Endothelial cell of umbilical vein (primary cell): ENCODE results near the gene DDX59. TPM values are rescaled to one million over a fixed set of nuclear protein-coding genes. Genes with fewer than 3 reads are reported as not detected.

Experiments
- BruUV-seq: library from RNA; stranded (reverse); fragments of 400-500 nt; replicated peaks from 2 replicates; lab custom pipeline; 2021; lab: Mats Ljungman, UMichigan
- CTCF ChIA-PET: fragments of 300-600, 350-600 bp; sonication (Branson Sonifier 250); formaldehyde crosslinking; loops from one replicate; lab custom pipeline; 2021; ENCODE audit warnings: antibody characterized with exemption, inconsistent platforms; lab: Charles Lee
- POLR2A ChIA-PET: fragments of 300-600, 350-600 bp; sonication (Branson Sonifier 250); formaldehyde crosslinking; loops from one replicate; lab custom pipeline; 2021; ENCODE audit warnings: antibody characterized with exemption, inconsistent platforms; lab: Charles Lee
- DNase-seq: peaks from one replicate; pipeline ENCODE4 v3.0.0-alpha.2; 2011; ENCODE audit warnings: low read depth, low spot score
- FAIRE-seq: peaks from 2 replicates; lab custom pipeline; 2011; peaks lifted over from hg19 to GRCh38; lab: Jason Lieb, UNC
- H2AFZ ChIP-seq: 2 replicates; pipeline ENCODE4 v1.6.0; 2012; ENCODE audit warnings: low read depth, low read length, control low read depth, inconsistent platforms
- H3K27ac ChIP-seq: 2 replicates; pipeline ENCODE4 v1.5.1; 2011; ENCODE audit warnings: low read depth, mild to moderate bottlenecking, control low read depth, low read length, moderate library complexity; ENCODE audit not compliant: insufficient read depth
- H3K27me3 ChIP-seq, 2 experiments: 2 replicates each; pipeline versions ENCODE4 v1.6.0 to v1.6.1; 2011; ENCODE audit warnings: low read length in 2 of 2, mixed read lengths in 1 of 2; ENCODE audit not compliant: control insufficient read depth in 2 of 2, insufficient read depth in 2 of 2
- H3K36me3 ChIP-seq, 2 experiments: 2 replicates in 1 of 2; 3 replicates in 1 of 2; pipeline ENCODE4 v1.5.1; 2011; ENCODE audit warnings: low read length in 2 of 2, mild to moderate bottlenecking in 1 of 2, moderate library complexity in 1 of 2; ENCODE audit not compliant: control insufficient read depth in 2 of 2, insufficient read depth in 2 of 2; ENCODE audit errors: extremely low read depth in 1 of 2
- H3K4me1 ChIP-seq: 3 replicates; pipeline ENCODE4 v1.5.1; 2011; ENCODE audit warnings: mild to moderate bottlenecking, low read length; ENCODE audit not compliant: control insufficient read depth, insufficient read depth; ENCODE audit errors: extremely low read depth
- H3K4me2 ChIP-seq: 2 replicates; pipeline ENCODE4 v1.6.1; 2011; ENCODE audit warnings: low read length, control low read depth, mixed read lengths; ENCODE audit not compliant: insufficient read depth
- H3K4me3 ChIP-seq, 3 experiments: fragments of 200-600 bp in 1 of 3; sonication (generic), shearing (Covaris generic) in 1 of 3; replicated peaks in 1 of 3; 2 replicates each; pipeline ENCODE4 v1.5.1; 2011 to 2016; ENCODE audit warnings: control low read depth in 3 of 3, low read length in 3 of 3, mild to moderate bottlenecking in 2 of 3, inconsistent platforms in 1 of 3, low read depth in 1 of 3, moderate library complexity in 1 of 3; ENCODE audit not compliant: insufficient read depth in 1 of 3
- H3K79me2 ChIP-seq: 2 replicates; pipeline ENCODE4 v1.6.0; 2012; ENCODE audit warnings: low read length, inconsistent platforms; ENCODE audit not compliant: control insufficient read depth, insufficient read depth
- H3K9ac ChIP-seq: replicated peaks from 2 replicates; pipeline ENCODE3; 2011; ENCODE audit warnings: low read length, control low read depth; ENCODE audit not compliant: insufficient read depth; ENCODE audit errors: extremely low read depth
- H3K9me1 ChIP-seq: replicated peaks from 3 replicates; pipeline ENCODE4 v1.6.0; 2011; ENCODE audit warnings: mild to moderate bottlenecking, low read length; ENCODE audit not compliant: control insufficient read depth, insufficient read depth; ENCODE audit errors: extremely low read depth
- H3K9me3 ChIP-seq: replicated peaks from 2 replicates; pipeline ENCODE4 v1.5.1; 2012; ENCODE audit warnings: low read length, inconsistent platforms; ENCODE audit not compliant: control insufficient read depth, insufficient read depth
- H4K20me1 ChIP-seq: replicated peaks from 2 replicates; pipeline ENCODE3; 2011; ENCODE audit warnings: mild to moderate bottlenecking, low read length; ENCODE audit not compliant: control insufficient read depth, insufficient read depth; ENCODE audit errors: extremely low read depth
- CTCF ChIP-seq, 2 donors: IDR thresholded peaks; 1 replicate in 1 of 2; 2 replicates in 1 of 2; pipeline ENCODE4 v1.5.1; 2011; ENCODE audit warnings: low read length in 2 of 2, mild to moderate bottlenecking in 2 of 2, moderate library complexity in 2 of 2, control low read depth in 1 of 2, inconsistent platforms in 1 of 2, low read depth in 1 of 2; ENCODE audit not compliant: insufficient read depth in 1 of 2; ENCODE audit errors: extremely low read depth in 1 of 2
- EZH2 ChIP-seq: IDR thresholded peaks from 2 replicates; pipeline ENCODE4 v1.6.1; 2012; ENCODE audit warnings: borderline replicate concordance, low read depth, mild to moderate bottlenecking, moderate library complexity, low read length, inconsistent platforms; ENCODE audit not compliant: severe bottlenecking
- FOS ChIP-seq: IDR thresholded peaks from 2 replicates; pipeline ENCODE4 v1.6.1; 2011; ENCODE audit warnings: mild to moderate bottlenecking, low read length, moderate library complexity, borderline replicate concordance; ENCODE audit not compliant: insufficient read depth
- GATA2 ChIP-seq: IDR thresholded peaks from 2 replicates; pipeline ENCODE4 v1.7.0; 2011; ENCODE audit warnings: low read depth, mild to moderate bottlenecking, moderate library complexity, mixed read lengths, low read length; ENCODE audit not compliant: insufficient read length, insufficient read depth
- JUN ChIP-seq: IDR thresholded peaks from 2 replicates; pipeline ENCODE4 v1.6.1; 2011; ENCODE audit warnings: borderline replicate concordance, low read depth; ENCODE audit not compliant: insufficient read length, insufficient read depth
- MAX ChIP-seq: IDR thresholded peaks from 2 replicates; pipeline ENCODE4 v1.6.1; 2011; ENCODE audit not compliant: insufficient read depth, insufficient read length
- MYC ChIP-seq: IDR thresholded peaks from one replicate; pipeline ENCODE4 v1.6.1; 2011; ENCODE audit warnings: mild to moderate bottlenecking, low read depth, low read length
- POLR2A ChIP-seq: IDR thresholded peaks from 2 replicates; pipeline ENCODE4 v1.6.1; 2012; ENCODE audit warnings: low read depth, mild to moderate bottlenecking, control low read depth, low read length
- POLR2AphosphoS5 ChIP-seq: IDR thresholded peaks from 2 replicates; pipeline ENCODE4 v1.6.1; 2012; ENCODE audit warnings: low read depth, mild to moderate bottlenecking, control low read depth, low read length, moderate library complexity; ENCODE audit not compliant: insufficient read depth
- dilution Hi-C: fragments of 300-500 bp; cut with MboI; formaldehyde crosslinking; loops from one replicate; pipeline ENCODE4 v1.15.0; 2019; ENCODE audit warnings: low sequenced_read_pairs; ENCODE audit not compliant: extremely low pct_ligation_motif_present
- intact Hi-C: fragments of 100-400 bp; cut with micrococcal nuclease; formaldehyde crosslinking; loops from one replicate; pipeline ENCODE4 v1.10.0; 2022
- polyA plus RNA-seq, 4 experiments: library from polyadenylated mRNA; depleted of rRNA in 3 of 4; stranded (reverse) in 3 of 4; unstranded in 1 of 4; fragments of >200 nt; gene quantifications; 2 replicates each; pipeline versions ENCODE4 v1.2.1 to v1.2.3, GENCODE V29; 2011 to 2012; ENCODE audit warnings: missing spikeins in 1 of 4
- total RNA-seq: library from RNA; stranded (reverse); gene quantifications from 2 replicates; pipeline ENCODE4 v1.2.3, GENCODE V29; 2021

The DDX59 gene
- total and polyA plus RNA-seq, 2 donors (not counting 3 experiments of a cell fraction or from before 2014, with no cell fraction given): 8.1 to 17.7 TPM

GRCh38 chr1:200692316-200692715 is 22.6 kb upstream of the DDX59 start:
- ChIA-PET CTCF (interaction anchor here (1.0 to 1.1 kb wide), 2 partner anchors 13 to 38 kb away, joined by 3 read pairs; no protein-coding TSS in a partner anchor), POLR2A (no interaction called here)
- no peak overlapping the region for H3K4me3 ChIP-seq
- no peak overlapping the region for H3K9ac ChIP-seq
- no peak overlapping the region for H3K27ac ChIP-seq
- H3K27me3 ChIP-seq: no peaks in the 10 kb centered on the region
- dilution Hi-C loops: no loop called here
- no peak overlapping the region for H3K4me2 ChIP-seq
- no TSS peak for BruUV-seq
- no peaks in the 10 kb centered on the region for H3K36me3 ChIP-seq
- no peaks in the 10 kb centered on the region for H3K4me1 ChIP-seq
- FAIRE-seq: no peak
- H3K9me3 ChIP-seq: no peaks in the 10 kb centered on the region
- no peak overlapping the region for H2AFZ ChIP-seq
- no peaks in the 10 kb centered on the region for H4K20me1 ChIP-seq
- intact Hi-C loops: no loop called here
- no peak for DNase-seq
- no peak for TF ChIP-seq FOS
- TF ChIP-seq POLR2AphosphoS5: no peak
- TF ChIP-seq CTCF (IDR thresholded peaks at IDR 0.05; ENCODE audit: extremely low read depth in 1 of 2, insufficient read depth in 1 of 2, low read depth in 1 of 2, low read length in 2 of 2): no peak
- TF ChIP-seq POLR2A: no peak
- no peak for TF ChIP-seq MYC
- TF ChIP-seq JUN: no peak
- TF ChIP-seq MAX: no peak
- TF ChIP-seq GATA2: no peak
- TF ChIP-seq EZH2: no peak
- H3K9me1 ChIP-seq: no peaks in the 10 kb centered on the region
- no peaks in the 10 kb centered on the region for H3K79me2 ChIP-seq
